Neutrophil (primary cell): ENCODE data around the gene MT1B.
"Not testable (repeated sequence)": the region's sequence is repeated elsewhere in the genome, so short reads cannot be mapped to it uniquely, and the experiment has no call there.

Experiments used
- H3K27ac ChIP-seq: fragments of 200-600 bp; sonication (generic); 2 replicates; pipeline ENCODE4 v1.5.1; 2016; ENCODE audit warnings: mild to moderate bottlenecking, moderate library complexity
- H3K27me3 ChIP-seq: fragments of 200-600 bp; sonication (generic); 2 replicates; pipeline ENCODE4 v1.6.0; 2016; ENCODE audit warnings: mild to moderate bottlenecking
- H3K36me3 ChIP-seq: fragments of 200-600 bp; sonication (generic); 2 replicates; pipeline ENCODE4 v1.5.1; 2017
- H3K4me1 ChIP-seq, 2 experiments: fragments of 200-600 bp in 1 of 2; sonication (generic) in 1 of 2; 1 replicate in 1 of 2; 2 replicates in 1 of 2; pipeline versions ENCODE4 v1.5.1 to v1.6.1; 2013 to 2016; ENCODE audit warnings: low read depth in 1 of 2, low read length in 1 of 2, mild to moderate bottlenecking in 1 of 2, moderate library complexity in 1 of 2; ENCODE audit not compliant: control insufficient read depth in 1 of 2, insufficient read depth in 1 of 2
- H3K4me3 ChIP-seq, 2 experiments: fragments of 200-600 bp in 1 of 2; sonication (generic) in 1 of 2; 1 replicate in 1 of 2; 2 replicates in 1 of 2; pipeline ENCODE4 v1.5.1; 2013 to 2016; ENCODE audit warnings: low read depth in 1 of 2, low read length in 1 of 2, mild to moderate bottlenecking in 1 of 2, moderate library complexity in 1 of 2
- H3K9me3 ChIP-seq: fragments of 200-600 bp; sonication (generic); 2 replicates; pipeline ENCODE4 v1.5.1; 2016
- TF ChIP-seq, protein P1 (sequence below): fragments of 200-600 bp; sonication (generic); IDR thresholded peaks from 2 replicates; pipeline ENCODE4 v1.5.1; 2016; ENCODE audit warnings: antibody characterized with exemption

MT1B gene

DNA sequence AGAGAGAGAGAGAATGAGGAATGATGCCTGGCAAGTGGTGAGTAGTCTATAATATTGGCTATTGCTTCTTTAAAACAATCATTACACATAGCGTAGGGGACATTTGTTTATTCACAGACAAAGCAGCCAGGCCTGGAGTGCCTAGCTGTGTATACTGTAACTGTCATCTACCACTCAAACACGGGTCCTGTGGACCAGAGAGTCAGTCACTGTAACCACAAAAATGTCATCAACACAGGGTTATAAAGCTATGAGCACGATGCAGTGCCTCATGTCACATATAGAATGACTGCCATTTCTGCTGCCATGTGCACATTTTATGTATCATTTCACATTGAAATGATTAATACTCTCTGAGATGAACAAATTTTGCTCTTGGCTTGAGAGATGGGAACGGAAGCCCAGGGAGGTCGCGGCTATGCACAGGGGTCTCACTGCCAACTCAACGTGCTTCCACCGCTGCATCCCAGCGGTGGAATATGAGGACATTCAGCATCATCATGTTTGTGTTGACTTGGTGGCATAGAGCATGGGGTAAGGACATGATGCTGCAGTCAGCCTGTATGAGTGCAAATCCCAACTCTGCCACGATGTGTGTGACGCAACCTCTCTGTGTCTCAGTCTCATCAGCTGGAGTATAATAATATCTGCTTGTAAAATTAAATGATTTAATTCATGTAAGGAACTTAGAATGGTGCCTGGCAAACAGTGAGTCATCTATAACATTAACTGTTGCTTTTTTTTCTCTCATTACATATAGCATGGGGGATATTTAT lies 21.3 kb downstream of the MT1B start:
- TF ChIP-seq, protein P1, sequence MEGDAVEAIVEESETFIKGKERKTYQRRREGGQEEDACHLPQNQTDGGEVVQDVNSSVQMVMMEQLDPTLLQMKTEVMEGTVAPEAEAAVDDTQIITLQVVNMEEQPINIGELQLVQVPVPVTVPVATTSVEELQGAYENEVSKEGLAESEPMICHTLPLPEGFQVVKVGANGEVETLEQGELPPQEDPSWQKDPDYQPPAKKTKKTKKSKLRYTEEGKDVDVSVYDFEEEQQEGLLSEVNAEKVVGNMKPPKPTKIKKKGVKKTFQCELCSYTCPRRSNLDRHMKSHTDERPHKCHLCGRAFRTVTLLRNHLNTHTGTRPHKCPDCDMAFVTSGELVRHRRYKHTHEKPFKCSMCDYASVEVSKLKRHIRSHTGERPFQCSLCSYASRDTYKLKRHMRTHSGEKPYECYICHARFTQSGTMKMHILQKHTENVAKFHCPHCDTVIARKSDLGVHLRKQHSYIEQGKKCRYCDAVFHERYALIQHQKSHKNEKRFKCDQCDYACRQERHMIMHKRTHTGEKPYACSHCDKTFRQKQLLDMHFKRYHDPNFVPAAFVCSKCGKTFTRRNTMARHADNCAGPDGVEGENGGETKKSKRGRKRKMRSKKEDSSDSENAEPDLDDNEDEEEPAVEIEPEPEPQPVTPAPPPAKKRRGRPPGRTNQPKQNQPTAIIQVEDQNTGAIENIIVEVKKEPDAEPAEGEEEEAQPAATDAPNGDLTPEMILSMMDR, result no peak
- no peak overlapping the region for H3K27ac ChIP-seq
- H3K4me1 ChIP-seq, result no peaks in the 10 kb centered on the region
- no peak overlapping the region for H3K4me3 ChIP-seq
- H3K36me3 ChIP-seq, result no peaks in the 10 kb centered on the region
- H3K27me3 ChIP-seq, result peaks cover 100% of the 10 kb centered on the region
- H3K9me3 ChIP-seq, result no peaks in the 10 kb centered on the region

DNA sequence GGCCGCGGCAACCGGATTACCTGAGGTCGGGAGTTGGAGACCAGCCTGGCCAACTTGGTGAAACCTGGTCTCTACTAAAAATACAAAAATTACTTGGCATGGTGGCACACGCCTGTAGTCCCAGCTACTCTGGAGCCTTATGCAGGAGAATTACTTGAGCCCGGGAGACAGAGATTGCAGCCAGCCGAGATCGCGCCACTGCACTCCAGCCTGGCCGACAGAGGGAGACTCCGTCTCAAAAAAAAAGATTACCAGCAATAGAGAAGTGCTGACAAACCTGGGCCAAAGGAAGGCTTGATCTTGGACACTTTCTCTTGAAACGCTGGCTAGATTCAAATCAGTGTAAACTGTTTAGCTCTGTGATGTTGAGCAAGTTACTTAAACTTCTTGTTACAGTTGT lies 22.2 kb downstream of the MT1B start:
- TF ChIP-seq, protein P1, result no peak
- Histone ChIP-seq H3K4me3 (no peak overlapping the region), H3K27ac (no peak overlapping the region), H3K36me3 (no peaks in the 10 kb centered on the region), H3K27me3 (peaks cover 97% of the 10 kb centered on the region), H3K4me1 (peaks cover 0 to under 1% of the 10 kb centered on the region in 2 experiments), H3K9me3 (no peaks in the 10 kb centered on the region)

DNA sequence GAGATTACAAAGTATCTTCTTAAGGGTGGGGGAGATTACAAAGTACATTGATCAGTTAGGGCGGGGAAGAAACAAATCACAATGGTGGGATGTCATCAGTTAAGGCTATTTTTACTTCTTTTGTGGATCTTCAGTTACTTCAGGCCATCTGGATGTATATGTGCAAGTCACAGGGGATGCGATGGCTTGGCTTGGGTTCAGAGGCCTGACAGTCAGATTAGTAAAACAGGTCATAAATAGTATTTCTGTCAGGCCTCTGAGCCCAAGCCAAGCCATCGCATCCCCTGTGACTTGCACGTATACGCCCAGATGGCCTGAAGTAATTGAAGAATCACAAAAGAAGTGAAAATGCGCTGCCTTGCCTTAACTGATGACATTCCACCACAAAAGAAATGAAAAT lies 22.9 kb downstream of the MT1B start:
- H3K4me3 ChIP-seq, H3K9me3 ChIP-seq, H3K27ac ChIP-seq, H3K4me1 ChIP-seq, H3K36me3 ChIP-seq: not testable (repeated sequence)
- peaks cover 90% of the 10 kb centered on the region for H3K27me3 ChIP-seq

DNA sequence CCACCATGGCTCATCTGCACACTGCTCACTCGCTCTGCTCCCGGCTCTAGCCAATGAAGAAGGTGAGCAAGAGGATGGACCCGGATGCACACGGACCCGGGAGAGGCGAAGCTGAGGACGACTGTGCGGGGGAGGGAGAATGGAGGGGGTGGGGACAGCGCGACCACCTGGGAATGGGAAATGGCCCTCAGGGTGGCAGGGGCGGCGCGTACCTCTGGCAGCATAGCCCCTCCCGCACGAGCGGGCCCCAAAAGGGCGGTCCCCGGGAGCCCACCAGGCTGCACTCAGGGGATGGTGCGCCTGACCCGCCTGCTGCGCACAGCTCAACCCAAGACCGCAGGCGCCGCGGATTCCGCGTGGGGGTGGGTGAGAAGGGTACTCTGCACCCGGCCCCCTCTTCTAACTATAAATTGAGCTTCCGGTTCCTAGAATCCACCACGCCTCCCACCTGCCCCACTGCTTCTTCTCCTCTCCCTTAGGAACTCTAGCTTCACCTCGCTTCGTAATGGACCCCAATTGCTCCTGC lies 24.1 kb downstream of the MT1B start:
- H3K9me3 ChIP-seq, result no peaks in the 10 kb centered on the region
- H3K27ac ChIP-seq, result no peak overlapping the region
- TF ChIP-seq, protein P1, result no peak
- H3K36me3 ChIP-seq, result no peaks in the 10 kb centered on the region
- H3K27me3 ChIP-seq, result peaks cover 78% of the 10 kb centered on the region
- peaks cover 7 to 18% of the 10 kb centered on the region in 2 experiments for H3K4me1 ChIP-seq
- no peak overlapping the region for H3K4me3 ChIP-seq

DNA sequence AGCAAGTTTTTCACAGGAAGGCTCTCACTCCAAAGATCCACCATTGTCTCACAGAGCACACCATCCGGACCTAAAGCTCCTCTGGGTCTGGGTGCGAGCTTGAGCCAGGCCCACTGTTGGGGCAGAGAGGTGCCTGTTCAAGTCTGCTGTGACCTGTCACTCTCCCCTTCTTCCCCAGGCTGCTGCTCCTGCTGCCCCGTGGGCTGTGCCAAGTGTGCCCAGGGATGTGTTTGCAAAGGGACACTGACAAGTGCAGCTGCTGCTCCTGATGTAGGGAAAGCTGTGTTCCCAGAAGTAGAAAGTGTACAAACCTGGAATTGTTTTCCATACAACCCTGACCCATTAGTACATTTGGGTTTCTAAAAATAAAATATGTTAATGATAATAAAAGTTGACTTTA lies 25.8 kb downstream of the MT1B start:
- Histone ChIP-seq H3K27me3 (peaks cover 73% of the 10 kb centered on the region), H3K4me3 (no peak overlapping the region), H3K9me3 (no peaks in the 10 kb centered on the region), H3K36me3 (no peaks in the 10 kb centered on the region), H3K27ac (no peak overlapping the region), H3K4me1 (peaks cover 14 to 27% of the 10 kb centered on the region in 2 experiments)
- TF ChIP-seq, protein P1, result no peak

DNA sequence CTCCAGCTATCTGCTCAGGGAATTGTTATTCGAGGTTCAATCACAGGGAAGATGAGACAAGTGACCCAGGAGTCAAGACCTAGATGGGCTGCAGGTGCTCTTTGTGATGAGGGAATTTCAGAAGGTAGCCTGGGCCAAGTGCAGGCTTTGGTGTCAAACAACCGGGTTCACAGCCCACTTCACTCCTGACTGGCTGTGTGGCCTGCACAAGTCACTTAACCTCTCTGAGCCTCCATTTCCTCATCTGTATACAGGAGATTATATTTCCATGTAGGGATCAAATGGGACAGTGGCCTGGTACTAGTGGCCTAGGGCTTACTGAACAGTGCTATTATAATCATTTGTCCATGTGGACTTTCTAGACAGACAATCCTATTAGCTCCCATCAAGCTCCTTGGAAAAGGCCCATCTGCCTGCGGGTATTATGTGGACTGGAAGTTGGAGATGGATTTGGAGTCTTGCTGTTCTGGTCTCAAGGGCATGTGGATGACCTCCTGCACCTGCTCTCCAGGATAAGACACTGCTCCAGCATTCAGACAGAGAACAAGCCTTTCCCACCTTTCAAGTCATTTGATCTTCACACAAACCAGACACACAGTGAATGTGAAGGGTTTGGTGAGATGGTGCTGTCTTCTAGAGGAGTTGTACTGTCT lies 27.5 kb downstream of the MT1B start:
- H3K36me3 ChIP-seq, result no peaks in the 10 kb centered on the region
- H3K4me1 ChIP-seq, result peaks cover 19 to 34% of the 10 kb centered on the region in 2 experiments
- TF ChIP-seq, protein P1, result no peak
- H3K27ac ChIP-seq, result no peak overlapping the region
- peaks cover 68% of the 10 kb centered on the region for H3K27me3 ChIP-seq
- H3K9me3 ChIP-seq, result no peaks in the 10 kb centered on the region
- H3K4me3 ChIP-seq, result no peak overlapping the region
